Endothelial cell of umbilical vein (primary cell): Measurements from ENCODE around the gene LRRC8C. TPM values are rescaled to one million over a fixed set of nuclear protein-coding genes. Genes with fewer than 3 reads are reported as not detected.
A peak's percentile ranks its signal among the peaks of the same experiment; 100 is the strongest.

Source experiments
- BruUV-seq: library from RNA; stranded (reverse); fragments of 400-500 nt; replicated peaks from 2 replicates; lab custom pipeline; 2021; lab: Mats Ljungman, UMichigan
- CTCF ChIA-PET: fragments of 300-600, 350-600 bp; sonication (Branson Sonifier 250); formaldehyde crosslinking; loops from one replicate; lab custom pipeline; 2021; ENCODE audit warnings: antibody characterized with exemption, inconsistent platforms; lab: Charles Lee
- POLR2A ChIA-PET: fragments of 300-600, 350-600 bp; sonication (Branson Sonifier 250); formaldehyde crosslinking; loops from one replicate; lab custom pipeline; 2021; ENCODE audit warnings: antibody characterized with exemption, inconsistent platforms; lab: Charles Lee
- DNase-seq: peaks from one replicate; pipeline ENCODE4 v3.0.0-alpha.2; 2011; ENCODE audit warnings: low read depth, low spot score
- FAIRE-seq: peaks from 2 replicates; lab custom pipeline; 2011; peaks lifted over from hg19 to GRCh38; lab: Jason Lieb, UNC
- H2AFZ ChIP-seq: 2 replicates; pipeline ENCODE4 v1.6.0; 2012; ENCODE audit warnings: low read depth, low read length, control low read depth, inconsistent platforms
- H3K27ac ChIP-seq: 2 replicates; pipeline ENCODE4 v1.5.1; 2011; ENCODE audit warnings: low read depth, mild to moderate bottlenecking, control low read depth, low read length, moderate library complexity; ENCODE audit not compliant: insufficient read depth
- H3K27me3 ChIP-seq, 2 experiments: 2 replicates each; pipeline versions ENCODE4 v1.6.0 to v1.6.1; 2011; ENCODE audit warnings: low read length in 2 of 2, mixed read lengths in 1 of 2; ENCODE audit not compliant: control insufficient read depth in 2 of 2, insufficient read depth in 2 of 2
- H3K36me3 ChIP-seq, 2 experiments: 2 replicates in 1 of 2; 3 replicates in 1 of 2; pipeline ENCODE4 v1.5.1; 2011; ENCODE audit warnings: low read length in 2 of 2, mild to moderate bottlenecking in 1 of 2, moderate library complexity in 1 of 2; ENCODE audit not compliant: control insufficient read depth in 2 of 2, insufficient read depth in 2 of 2; ENCODE audit errors: extremely low read depth in 1 of 2
- H3K4me1 ChIP-seq: 3 replicates; pipeline ENCODE4 v1.5.1; 2011; ENCODE audit warnings: mild to moderate bottlenecking, low read length; ENCODE audit not compliant: control insufficient read depth, insufficient read depth; ENCODE audit errors: extremely low read depth
- H3K4me2 ChIP-seq: 2 replicates; pipeline ENCODE4 v1.6.1; 2011; ENCODE audit warnings: low read length, control low read depth, mixed read lengths; ENCODE audit not compliant: insufficient read depth
- H3K4me3 ChIP-seq, 3 experiments: fragments of 200-600 bp in 1 of 3; sonication (generic), shearing (Covaris generic) in 1 of 3; replicated peaks in 1 of 3; 2 replicates each; pipeline ENCODE4 v1.5.1; 2011 to 2016; ENCODE audit warnings: control low read depth in 3 of 3, low read length in 3 of 3, mild to moderate bottlenecking in 2 of 3, inconsistent platforms in 1 of 3, low read depth in 1 of 3, moderate library complexity in 1 of 3; ENCODE audit not compliant: insufficient read depth in 1 of 3
- H3K79me2 ChIP-seq: 2 replicates; pipeline ENCODE4 v1.6.0; 2012; ENCODE audit warnings: low read length, inconsistent platforms; ENCODE audit not compliant: control insufficient read depth, insufficient read depth
- H3K9ac ChIP-seq: replicated peaks from 2 replicates; pipeline ENCODE3; 2011; ENCODE audit warnings: low read length, control low read depth; ENCODE audit not compliant: insufficient read depth; ENCODE audit errors: extremely low read depth
- H3K9me1 ChIP-seq: replicated peaks from 3 replicates; pipeline ENCODE4 v1.6.0; 2011; ENCODE audit warnings: mild to moderate bottlenecking, low read length; ENCODE audit not compliant: control insufficient read depth, insufficient read depth; ENCODE audit errors: extremely low read depth
- H3K9me3 ChIP-seq: replicated peaks from 2 replicates; pipeline ENCODE4 v1.5.1; 2012; ENCODE audit warnings: low read length, inconsistent platforms; ENCODE audit not compliant: control insufficient read depth, insufficient read depth
- H4K20me1 ChIP-seq: replicated peaks from 2 replicates; pipeline ENCODE3; 2011; ENCODE audit warnings: mild to moderate bottlenecking, low read length; ENCODE audit not compliant: control insufficient read depth, insufficient read depth; ENCODE audit errors: extremely low read depth
- CTCF ChIP-seq, 2 donors: IDR thresholded peaks; 1 replicate in 1 of 2; 2 replicates in 1 of 2; pipeline ENCODE4 v1.5.1; 2011; ENCODE audit warnings: low read length in 2 of 2, mild to moderate bottlenecking in 2 of 2, moderate library complexity in 2 of 2, control low read depth in 1 of 2, inconsistent platforms in 1 of 2, low read depth in 1 of 2; ENCODE audit not compliant: insufficient read depth in 1 of 2; ENCODE audit errors: extremely low read depth in 1 of 2
- EZH2 ChIP-seq: IDR thresholded peaks from 2 replicates; pipeline ENCODE4 v1.6.1; 2012; ENCODE audit warnings: borderline replicate concordance, low read depth, mild to moderate bottlenecking, moderate library complexity, low read length, inconsistent platforms; ENCODE audit not compliant: severe bottlenecking
- FOS ChIP-seq: IDR thresholded peaks from 2 replicates; pipeline ENCODE4 v1.6.1; 2011; ENCODE audit warnings: mild to moderate bottlenecking, low read length, moderate library complexity, borderline replicate concordance; ENCODE audit not compliant: insufficient read depth
- GATA2 ChIP-seq: IDR thresholded peaks from 2 replicates; pipeline ENCODE4 v1.7.0; 2011; ENCODE audit warnings: low read depth, mild to moderate bottlenecking, moderate library complexity, mixed read lengths, low read length; ENCODE audit not compliant: insufficient read length, insufficient read depth
- JUN ChIP-seq: IDR thresholded peaks from 2 replicates; pipeline ENCODE4 v1.6.1; 2011; ENCODE audit warnings: borderline replicate concordance, low read depth; ENCODE audit not compliant: insufficient read length, insufficient read depth
- MAX ChIP-seq: IDR thresholded peaks from 2 replicates; pipeline ENCODE4 v1.6.1; 2011; ENCODE audit not compliant: insufficient read depth, insufficient read length
- MYC ChIP-seq: IDR thresholded peaks from one replicate; pipeline ENCODE4 v1.6.1; 2011; ENCODE audit warnings: mild to moderate bottlenecking, low read depth, low read length
- POLR2A ChIP-seq: IDR thresholded peaks from 2 replicates; pipeline ENCODE4 v1.6.1; 2012; ENCODE audit warnings: low read depth, mild to moderate bottlenecking, control low read depth, low read length
- POLR2AphosphoS5 ChIP-seq: IDR thresholded peaks from 2 replicates; pipeline ENCODE4 v1.6.1; 2012; ENCODE audit warnings: low read depth, mild to moderate bottlenecking, control low read depth, low read length, moderate library complexity; ENCODE audit not compliant: insufficient read depth
- dilution Hi-C: fragments of 300-500 bp; cut with MboI; formaldehyde crosslinking; loops from one replicate; pipeline ENCODE4 v1.15.0; 2019; ENCODE audit warnings: low sequenced_read_pairs; ENCODE audit not compliant: extremely low pct_ligation_motif_present
- intact Hi-C: fragments of 100-400 bp; cut with micrococcal nuclease; formaldehyde crosslinking; loops from one replicate; pipeline ENCODE4 v1.10.0; 2022
- polyA plus RNA-seq, 4 experiments: library from polyadenylated mRNA; depleted of rRNA in 3 of 4; stranded (reverse) in 3 of 4; unstranded in 1 of 4; fragments of >200 nt; gene quantifications; 2 replicates each; pipeline versions ENCODE4 v1.2.1 to v1.2.3, GENCODE V29; 2011 to 2012; ENCODE audit warnings: missing spikeins in 1 of 4
- total RNA-seq: library from RNA; stranded (reverse); gene quantifications from 2 replicates; pipeline ENCODE4 v1.2.3, GENCODE V29; 2021

Gene LRRC8C
- total and polyA plus RNA-seq, 2 donors (not counting 3 experiments of a cell fraction or from before 2014, with no cell fraction given): 33.6 to 51.5 TPM

GRCh38 chr1:89761901-89762300 lies 129.0 kb downstream of the LRRC8C start:
- TF ChIP-seq MAX: no peak
- no peak for TF ChIP-seq GATA2
- TF ChIP-seq MYC: no peak
- TF ChIP-seq FOS: no peak
- no peak for TF ChIP-seq CTCF (IDR thresholded peaks at IDR 0.05; ENCODE audit: extremely low read depth in 1 of 2, insufficient read depth in 1 of 2, low read depth in 1 of 2, low read length in 2 of 2)
- no peak for TF ChIP-seq POLR2A
- no peak for TF ChIP-seq POLR2AphosphoS5
- TF ChIP-seq EZH2: no peak
- TF ChIP-seq JUN: no peak
- BruUV-seq: TSS peak; percentile 40
- POLR2A ChIA-PET: interaction anchor here (1.7 to 3.3 kb wide), 2 partner anchors 129 to 233 kb away, joined by 3 to 16 read pairs; partner anchors contain the start of genes LRRC8C and ZNF326
- CTCF ChIA-PET: interaction anchor here (1.1 to 6.0 kb wide), 20 partner anchors 26 to 304 kb away, joined by 3 to 230 read pairs (median 10); partner anchors contain the start of gene LRRC8C
- H3K9me1 ChIP-seq: no peaks in the 10 kb centered on the region
- intact Hi-C loops: loop anchor here (1.0 to 2.0 kb wide), 4 partner anchors 41 to 237 kb away; partner anchors contain the start of gene LRRC8B
- no peaks in the 10 kb centered on the region for H4K20me1 ChIP-seq
- H3K79me2 ChIP-seq: no peaks in the 10 kb centered on the region
- dilution Hi-C loops: no loop called here
- no peak overlapping the region for H3K4me3 ChIP-seq
- no peaks in the 10 kb centered on the region for H3K9me3 ChIP-seq
- H3K36me3 ChIP-seq: no peaks in the 10 kb centered on the region
- DNase-seq (peak; percentile 67), FAIRE-seq (no peak)
- H2AFZ ChIP-seq: no peak overlapping the region
- H3K27ac ChIP-seq: peak overlapping the region; percentile 52
- H3K4me1 ChIP-seq: peaks cover 57% of the 10 kb centered on the region
- H3K4me2 ChIP-seq: peak overlapping the region; percentile 56
- no peaks in the 10 kb centered on the region for H3K27me3 ChIP-seq
- peak overlapping the region; percentile 39 for H3K9ac ChIP-seq
